HG02981 (cell line): ENCODE results near the gene STK32C.

Experiments used
- ATAC-seq: cut with Tn5 transposase; IDR thresholded peaks from one replicate; pipeline ENCODE4 v1.9.1; 2021; ENCODE audit warnings: mild to moderate bottlenecking, moderate library complexity; ENCODE audit not compliant: unreplicated experiment

Gene STK32C

DNA sequence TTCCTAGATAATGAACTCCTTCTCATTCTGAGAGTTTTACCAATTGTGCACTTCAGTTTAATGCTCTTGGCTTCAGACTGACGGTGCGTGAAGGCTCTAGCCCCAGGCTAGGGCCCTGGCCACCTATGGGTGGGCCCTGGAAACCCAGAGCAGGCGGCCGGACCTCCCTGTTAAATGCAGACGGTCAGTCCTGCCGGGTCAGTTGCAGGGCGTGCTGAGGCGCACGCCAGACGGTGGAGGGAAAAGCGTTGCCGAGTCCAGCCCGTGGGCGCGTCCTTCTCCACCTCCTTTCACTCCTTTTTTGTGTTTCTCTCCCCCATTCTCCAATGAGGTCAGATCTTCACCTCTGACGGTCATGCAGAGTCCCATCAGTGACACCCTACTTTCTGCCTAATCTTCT lies 118.7 kb downstream of the STK32C start:
- no peak for ATAC-seq

DNA sequence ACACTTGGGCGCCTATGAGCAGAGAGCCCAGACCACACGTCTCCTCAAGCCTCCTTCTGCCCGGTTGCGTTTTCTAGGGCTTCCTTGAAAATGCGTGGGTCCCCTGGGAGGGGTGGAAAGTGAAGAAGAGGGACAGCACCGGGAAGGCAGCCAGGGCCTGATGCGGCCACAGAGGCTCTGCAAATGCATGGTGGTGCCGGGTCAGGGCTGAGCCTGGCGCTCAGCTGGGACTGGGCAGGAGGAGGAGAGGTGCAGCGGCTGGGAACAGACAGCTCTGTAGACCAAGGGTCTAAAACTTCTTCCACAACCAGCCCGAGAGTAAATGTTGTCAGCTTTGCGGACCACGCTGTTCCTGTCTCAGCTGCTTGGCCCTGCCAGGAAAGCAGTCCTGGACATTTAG lies 119.4 kb downstream of the STK32C start:
- ATAC-seq, result no peak

DNA sequence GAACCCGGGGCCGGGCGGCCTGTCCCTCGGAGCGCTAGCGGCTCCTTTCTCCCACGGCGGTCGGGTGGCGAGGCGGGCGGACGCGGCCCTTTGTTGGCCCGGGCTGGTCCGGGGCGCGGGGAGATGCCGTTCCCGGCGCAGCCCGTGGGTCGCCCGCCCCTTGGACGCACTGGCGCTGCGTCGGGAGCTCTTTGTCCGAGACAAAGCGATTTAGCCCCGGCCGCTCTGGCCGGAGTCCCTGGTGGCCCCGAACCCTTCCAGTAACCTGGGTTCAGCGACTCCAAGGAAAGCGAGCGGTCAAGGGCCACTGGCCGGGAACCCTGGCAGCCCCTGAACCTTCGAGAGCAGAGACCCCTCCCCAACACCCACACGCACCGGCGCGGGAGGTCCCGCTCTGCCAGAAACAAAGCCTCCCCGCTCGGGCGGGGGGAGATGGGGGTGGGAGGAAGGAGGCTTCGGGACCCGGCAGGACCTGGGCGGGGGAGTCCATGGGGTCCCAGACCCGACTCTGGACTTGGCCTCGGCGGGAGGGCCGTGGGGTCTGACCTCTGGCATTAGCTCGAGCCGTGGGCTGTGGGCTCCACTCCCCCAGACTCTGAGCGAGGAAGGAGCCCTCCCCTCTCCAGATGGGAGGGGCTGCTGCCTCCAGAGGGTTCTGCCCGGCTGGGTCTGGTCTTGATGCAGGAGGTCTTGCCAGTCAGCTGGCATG lies 120.2 kb downstream of the STK32C start:
- ATAC-seq, result no peak

GRCh38 chr10:132186488-132187429 lies 121.0 kb downstream of the STK32C start, which contains the start of gene DPYSL4:
Gene DPYSL4 (plus strand): TSS chr10:132186948. CDS start chr10:132187064, 116 bp downstream.
- ATAC-seq, result no peak

DNA sequence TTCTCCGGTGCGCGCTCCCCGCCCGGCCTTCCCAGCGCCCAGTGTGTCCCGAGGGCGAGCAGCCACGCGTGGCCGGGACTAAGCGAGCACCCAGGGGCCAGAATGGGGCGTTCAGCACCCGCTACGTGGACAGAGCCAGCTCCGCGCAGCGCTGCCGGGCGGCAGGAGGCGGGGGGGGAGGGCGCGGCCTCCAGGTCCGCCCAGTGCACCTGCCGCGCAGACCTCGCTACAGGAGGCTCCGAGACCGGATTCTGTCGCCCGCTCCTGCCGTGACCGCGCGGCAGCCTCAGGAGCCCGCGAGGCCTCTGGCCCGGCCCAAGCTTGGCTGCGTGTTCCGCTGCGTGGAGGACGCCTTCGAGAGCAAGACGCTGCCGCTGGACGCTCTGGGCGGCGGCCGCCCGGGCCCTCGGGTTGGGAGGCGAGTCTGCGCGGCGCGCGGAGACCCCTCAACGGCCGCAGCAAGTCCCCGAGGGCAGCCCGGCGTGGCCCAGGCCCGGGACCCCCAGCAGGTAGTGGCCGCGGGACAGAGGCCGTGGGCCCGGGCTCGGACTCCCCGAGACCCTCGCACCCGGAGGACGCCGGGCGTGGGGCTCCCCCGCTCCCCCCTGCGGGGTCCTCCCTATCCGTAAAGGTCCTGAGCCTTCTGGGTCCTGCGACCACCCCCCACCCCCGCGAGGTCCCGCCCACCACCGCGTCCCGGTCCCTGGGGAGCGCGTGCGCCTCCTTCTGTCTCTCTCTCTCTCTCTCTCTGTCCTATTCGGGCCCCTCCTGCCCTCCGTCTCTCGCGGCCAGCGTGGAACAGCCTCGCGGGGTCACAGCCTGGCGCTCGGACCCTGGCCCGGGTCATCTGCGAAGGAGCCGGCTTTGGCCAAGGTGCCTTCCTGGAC lies 121.9 kb downstream of the STK32C start:
- peak; percentile 39 for ATAC-seq

- no peak for ATAC-seq
Observed at GRCh38 chr10:132184816-132185593, 122.7 kb downstream of the STK32C start.

GRCh38 chr10:132183046-132183445 lies 124.7 kb downstream of the STK32C start:
- no peak for ATAC-seq

- no peak for ATAC-seq
Observed at GRCh38 chr10:132182591-132182990, 125.2 kb downstream of the STK32C start.

DNA sequence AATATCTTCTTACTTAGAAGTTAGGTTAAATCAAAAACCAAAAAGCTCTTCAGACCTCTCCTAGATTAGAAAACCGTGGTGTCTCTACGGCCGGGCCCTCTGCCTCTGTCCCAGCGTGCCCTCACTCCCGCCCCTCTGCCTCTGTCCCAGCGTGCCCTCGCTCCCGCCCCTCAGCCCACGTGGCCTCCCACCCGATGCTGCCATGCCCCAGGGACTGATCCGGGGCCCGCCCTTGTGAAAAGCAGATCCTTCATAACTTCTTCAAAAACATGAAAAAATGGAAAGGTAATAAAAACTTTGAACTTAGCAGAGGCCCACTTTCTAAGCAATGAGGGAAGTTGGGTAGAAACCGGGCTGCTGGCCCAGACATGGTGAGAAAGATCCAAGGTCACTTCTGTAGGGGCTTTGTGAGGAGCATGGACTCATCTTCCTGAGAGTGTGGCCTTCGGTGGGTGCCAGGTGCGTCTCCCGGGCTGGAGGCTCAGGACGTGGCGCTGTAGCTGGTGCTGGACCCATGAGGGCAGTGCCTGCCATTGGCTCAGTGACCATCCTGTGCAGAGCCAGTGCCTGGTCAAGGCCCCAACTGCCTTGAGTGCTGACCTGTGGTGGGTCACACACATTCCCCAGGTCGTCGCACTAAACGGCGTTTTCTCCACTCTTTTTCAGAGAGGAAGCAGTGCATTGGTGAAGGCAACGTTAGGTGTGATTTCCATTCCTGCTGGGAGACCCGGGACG lies 125.9 kb downstream of the STK32C start:
- ATAC-seq, result no peak

DNA sequence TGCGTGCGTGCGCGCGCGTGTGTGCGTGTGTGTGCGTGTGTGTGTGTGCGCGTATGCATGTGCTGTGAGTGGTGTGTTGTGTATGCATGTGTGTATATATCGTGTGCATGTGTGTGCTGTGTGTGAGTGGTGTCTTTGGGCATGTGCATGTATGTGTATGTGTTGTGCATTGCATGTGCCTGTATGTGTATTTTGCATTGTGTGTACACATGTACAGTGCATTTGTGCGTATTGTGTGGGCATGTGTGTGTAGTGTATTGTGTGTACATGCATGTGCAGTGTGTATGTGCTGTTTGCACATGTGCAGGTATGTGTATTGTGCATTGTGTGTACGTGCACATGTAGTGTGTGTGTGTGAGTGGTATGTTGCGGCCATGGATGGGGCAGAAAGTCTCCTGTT lies 127.0 kb downstream of the STK32C start:
- no peak for ATAC-seq

- no peak for ATAC-seq
Observed at GRCh38 chr10:132179551-132180392, 128.0 kb downstream of the STK32C start.

GRCh38 chr10:132178672-132179545 lies 128.8 kb downstream of the STK32C start:
- ATAC-seq, result no peak

DNA sequence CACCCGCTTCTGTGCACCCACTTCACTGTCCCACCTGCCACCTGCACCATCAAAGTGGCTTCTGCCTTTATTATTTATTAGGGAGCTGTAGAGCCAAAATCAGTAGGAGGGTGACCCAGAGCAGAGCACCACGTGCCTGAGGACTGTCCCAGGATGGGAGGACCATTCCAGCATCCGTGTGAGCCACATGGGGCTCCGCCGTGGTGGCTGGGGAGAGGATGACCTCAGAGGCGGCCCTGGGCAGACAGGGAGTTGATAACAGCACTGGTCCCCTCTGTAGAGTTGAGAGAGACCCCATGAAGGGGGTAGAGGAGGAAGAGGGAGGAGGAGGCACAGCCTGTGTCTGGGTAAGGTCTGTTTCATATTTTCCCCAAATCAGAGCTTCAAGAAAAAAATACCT lies 129.7 kb downstream of the STK32C start:
- no peak for ATAC-seq

- no peak for ATAC-seq
Observed at GRCh38 chr10:132176623-132177500, 130.9 kb downstream of the STK32C start.

- no peak for ATAC-seq
Observed at GRCh38 chr10:132175907-132176581, 131.7 kb downstream of the STK32C start.

GRCh38 chr10:132175408-132175807 lies 132.3 kb downstream of the STK32C start:
- no peak for ATAC-seq
